H9 (cell line): ENCODE results near the gene TLR6. TPM values are rescaled to one million over a fixed set of nuclear protein-coding genes. Genes with fewer than 3 reads are reported as not detected.

Experiments used
- DNase-seq: peaks from one replicate; pipeline ENCODE4 v3.0.0-alpha.2; 2017
- H2AFZ ChIP-seq: one replicate; pipeline ENCODE4 v1.6.1; 2013; ENCODE audit warnings: mild to moderate bottlenecking, low read length, control low read depth, moderate library complexity
- H2AK5ac ChIP-seq: 2 replicates; pipeline ENCODE4 v1.6.1; 2013; ENCODE audit warnings: low read length, control low read depth, mixed read lengths; ENCODE audit not compliant: insufficient read length
- H2BK120ac ChIP-seq: one replicate; pipeline ENCODE4 v1.6.1; 2013; ENCODE audit warnings: low read depth, mild to moderate bottlenecking, low read length, control low read depth, inconsistent platforms; ENCODE audit not compliant: poor library complexity, severe bottlenecking
- H2BK12ac ChIP-seq: 2 replicates; pipeline ENCODE4 v1.6.1; 2013; ENCODE audit warnings: low read length, control low read depth, mixed read lengths, low read depth; ENCODE audit not compliant: insufficient read length
- H2BK15ac ChIP-seq: 2 replicates; pipeline ENCODE4 v1.6.1; 2013; ENCODE audit warnings: low read depth, low read length, control low read depth
- H2BK20ac ChIP-seq: one replicate; pipeline ENCODE4 v1.6.1; 2013; ENCODE audit warnings: low read depth, mild to moderate bottlenecking, low read length, control low read depth, inconsistent platforms; ENCODE audit not compliant: poor library complexity, severe bottlenecking
- H2BK5ac ChIP-seq: 2 replicates; pipeline ENCODE4 v1.6.1; 2013; ENCODE audit warnings: low read length, control low read depth, mixed read lengths; ENCODE audit not compliant: insufficient read length
- H3K14ac ChIP-seq: 2 replicates; pipeline ENCODE4 v1.6.1; 2013; ENCODE audit warnings: low read length, control low read depth; ENCODE audit not compliant: insufficient read depth
- H3K18ac ChIP-seq: 2 replicates; pipeline ENCODE4 v1.6.1; 2013; ENCODE audit warnings: low read depth, mild to moderate bottlenecking, mixed read lengths, low read length, control low read depth; ENCODE audit not compliant: insufficient read length
- H3K23ac ChIP-seq: 2 replicates; pipeline ENCODE4 v1.6.1; 2013; ENCODE audit warnings: low read length, control low read depth, mixed read lengths, low read depth; ENCODE audit not compliant: insufficient read length
- H3K23me2 ChIP-seq: 2 replicates; pipeline ENCODE4 v1.6.1; 2013; ENCODE audit warnings: low read depth, mild to moderate bottlenecking, mixed read lengths, low read length, control low read depth; ENCODE audit not compliant: insufficient read length, poor library complexity, severe bottlenecking
- H3K27ac ChIP-seq: 2 replicates; pipeline ENCODE4 v1.5.1; 2013; ENCODE audit warnings: low read length, control low read depth, mixed read lengths, low read depth; ENCODE audit not compliant: insufficient read length
- H3K27me3 ChIP-seq: 2 replicates; pipeline ENCODE4 v1.6.1; 2013; ENCODE audit warnings: low read length, control low read depth, inconsistent platforms; ENCODE audit not compliant: insufficient read depth
- H3K4ac ChIP-seq: 2 replicates; pipeline ENCODE4 v1.6.1; 2013; ENCODE audit warnings: low read depth, mild to moderate bottlenecking, control low read depth, inconsistent platforms, low read length, moderate library complexity
- H3K4me1 ChIP-seq: 2 replicates; pipeline ENCODE4 v1.6.1; 2013; ENCODE audit warnings: low read length, control low read depth, inconsistent platforms; ENCODE audit not compliant: insufficient read depth
- H3K4me2 ChIP-seq: 2 replicates; pipeline ENCODE4 v1.6.1; 2013; ENCODE audit warnings: low read length, control low read depth, mixed read lengths; ENCODE audit not compliant: insufficient read length, insufficient read depth
- H3K56ac ChIP-seq: 2 replicates; pipeline ENCODE4 v1.6.1; 2013; ENCODE audit warnings: low read depth, mild to moderate bottlenecking, mixed read lengths, low read length, control low read depth; ENCODE audit not compliant: insufficient read length
- H3K79me1 ChIP-seq: 2 replicates; pipeline ENCODE4 v1.6.1; 2013; ENCODE audit warnings: low read depth, mild to moderate bottlenecking, moderate library complexity, low read length, control low read depth, inconsistent platforms; ENCODE audit not compliant: insufficient read depth, poor library complexity, severe bottlenecking
- H3K79me2 ChIP-seq: 2 replicates; pipeline ENCODE4 v1.6.1; 2013; ENCODE audit warnings: low read length, control low read depth, inconsistent platforms; ENCODE audit not compliant: insufficient read depth
- H3K9ac ChIP-seq: 2 replicates; pipeline ENCODE4 v1.6.1; 2013; ENCODE audit warnings: low read length, control low read depth, mixed read lengths; ENCODE audit not compliant: insufficient read length; ENCODE audit errors: extremely low read depth
- H3K9me3 ChIP-seq: one replicate; pipeline ENCODE4 v1.6.1; 2013; ENCODE audit warnings: low read depth, low read length, inconsistent platforms; ENCODE audit not compliant: control insufficient read depth
- H3T11ph ChIP-seq: one replicate; pipeline ENCODE4 v1.6.1; 2013; ENCODE audit warnings: mild to moderate bottlenecking, low read length, control low read depth, inconsistent platforms
- H4K20me1 ChIP-seq: one replicate; pipeline ENCODE4 v1.6.1; 2013; ENCODE audit not compliant: control insufficient read depth, insufficient read length, insufficient read depth
- H4K5ac ChIP-seq: 2 replicates; pipeline ENCODE4 v1.6.1; 2013; ENCODE audit warnings: low read depth, mild to moderate bottlenecking, mixed read lengths, low read length, control low read depth; ENCODE audit not compliant: insufficient read length
- H4K8ac ChIP-seq: replicated peaks from 2 replicates; pipeline ENCODE4 v1.6.1; 2013; ENCODE audit warnings: low read length, control low read depth, mixed read lengths, low read depth; ENCODE audit not compliant: insufficient read length
- H4K91ac ChIP-seq: 2 replicates; pipeline ENCODE4 v1.6.1; 2013; ENCODE audit warnings: low read depth, mild to moderate bottlenecking, moderate library complexity, mixed read lengths, low read length, control low read depth; ENCODE audit not compliant: insufficient read length
- H3K27ac Mint-ChIP-seq, 3 experiments: 2 replicates in 2 of 3; 3 replicates in 1 of 3; pipeline ENCODE4 v1.8.0; 2020 to 2021; ENCODE audit warnings: mixed read lengths in 3 of 3, mild to moderate bottlenecking in 1 of 3, moderate library complexity in 1 of 3
- H3K27me3 Mint-ChIP-seq: 2 replicates; pipeline ENCODE4 v1.8.0; 2021; ENCODE audit warnings: low read depth, mild to moderate bottlenecking, moderate library complexity, mixed read lengths
- H3K36me3 Mint-ChIP-seq, 3 experiments: 2 replicates in 2 of 3; 3 replicates in 1 of 3; pipeline ENCODE4 v1.8.0; 2020 to 2021; ENCODE audit warnings: low read depth in 3 of 3, mixed read lengths in 3 of 3; ENCODE audit not compliant: insufficient read depth in 1 of 3
- H3K4me1 Mint-ChIP-seq, 2 experiments: 2 replicates each; pipeline ENCODE4 v1.8.0; 2020; ENCODE audit warnings: mixed read lengths in 2 of 2
- H3K4me3 Mint-ChIP-seq, 2 experiments: 2 replicates in 1 of 2; 3 replicates in 1 of 2; pipeline ENCODE4 v1.8.0; 2020 to 2021; ENCODE audit warnings: mild to moderate bottlenecking in 2 of 2, mixed read lengths in 2 of 2, moderate library complexity in 1 of 2
- H3K9me3 Mint-ChIP-seq, 2 experiments: 2 replicates in 1 of 2; 3 replicates in 1 of 2; pipeline ENCODE4 v1.8.0; 2020; ENCODE audit warnings: mild to moderate bottlenecking in 2 of 2, mixed read lengths in 2 of 2, moderate library complexity in 1 of 2
- CTCF ChIP-seq: fragments of 200-600 bp; sonication (generic); conservative IDR thresholded peaks from 3 replicates; pipeline ENCODE4 v1.8.0; 2021; ENCODE audit warnings: antibody characterized with exemption, mild to moderate bottlenecking
- WGBS: extraction: QIAGEN DNeasy Blood & Tissue Kit; methylation state at CpG from one replicate; pipeline ENCODE4 v1.1.7; 2013; ENCODE audit warnings: missing lambda C conversion rate, low lambda C conversion rate, mixed read lengths; ENCODE audit not compliant: insufficient read length; ENCODE audit errors: extremely low coverage; 5-methylcytosine and 5-hydroxymethylcytosine counted together
- total RNA-seq: library from RNA; stranded (reverse); gene quantifications from 2 replicates; pipeline ENCODE4 v1.2.1, GENCODE V29; 2021

TLR6 gene
- total RNA-seq, 1 experiment from 2014 or later = 0.11 TPM

- Histone ChIP-seq H3K79me1 (no peaks in the 10 kb centered on the region), H2BK5ac (no peak overlapping the region), H3K79me2 (no peaks in the 10 kb centered on the region), H3K27ac (no peak overlapping the region), H3K4me1 (no peaks in the 10 kb centered on the region; the same call in 1 of the 2 replicates), H3T11ph (no peak overlapping the region), H3K4me2 (no peak overlapping the region), H3K56ac (no peak overlapping the region), H4K20me1 (no peaks in the 10 kb centered on the region), H3K4ac (no peak overlapping the region), H3K9ac (no peak overlapping the region), H3K14ac (no peak overlapping the region), H3K27me3 (no peaks in the 10 kb centered on the region), H4K8ac (no peak overlapping the region), H3K23me2 (no peaks in the 10 kb centered on the region), H2AFZ (no peak overlapping the region), H3K23ac (no peak overlapping the region), H2BK15ac (no peak overlapping the region), H2BK20ac (no peak overlapping the region), H2AK5ac (no peak overlapping the region), H2BK12ac (no peak overlapping the region), H3K9me3 (no peaks in the 10 kb centered on the region), H4K5ac (no peak overlapping the region), H3K18ac (no peak overlapping the region), H4K91ac (no peak overlapping the region), H2BK120ac (no peak overlapping the region)
- Mint-ChIP-seq H3K4me3 (no peak overlapping the region), H3K4me1 (peaks cover 13 to 19% of the 10 kb centered on the region in 2 experiments; a peak in 3 of 4 replicates), H3K36me3 (no peaks in the 10 kb centered on the region), H3K27ac (no peak overlapping the region), H3K27me3 (no peaks in the 10 kb centered on the region), H3K9me3 (peaks cover 0 to 2% of the 10 kb centered on the region in 2 experiments; a peak in 1 of 5 replicates)
- no peak for DNase-seq
- TF ChIP-seq CTCF = no peak
- 100% methylated on average over 1 of the region's 5 CpGs for WGBS
These were observed 1.2 kb downstream of the TLR6 start for GRCh38 chr4:38855466-38855865.
